HG02885 (cell line): ENCODE results near the gene DOC2B.

Experiments
- ATAC-seq: cut with Tn5 transposase; IDR thresholded peaks from one replicate; pipeline ENCODE4 v1.9.1; 2021; ENCODE audit warnings: mild to moderate bottlenecking; ENCODE audit not compliant: unreplicated experiment, poor library complexity

The DOC2B gene

GRCh38 chr17:193841-194806 lies 12.7 kb upstream of the DOC2B start:
- no peak for ATAC-seq

GRCh38 chr17:193426-193810 lies 12.0 kb upstream of the DOC2B start:
- no peak for ATAC-seq

- no peak for ATAC-seq
Measured at GRCh38 chr17:192666-193425, 11.4 kb upstream of the DOC2B start.

GRCh38 chr17:189444-189843 lies 8.0 kb upstream of the DOC2B start:
- no peak for ATAC-seq

GRCh38 chr17:187130-187529 lies 5.7 kb upstream of the DOC2B start:
- no peak for ATAC-seq

GRCh38 chr17:185445-186138 lies 4.1 kb upstream of the DOC2B start:
- ATAC-seq, result no peak

- ATAC-seq, result no peak
Measured at GRCh38 chr17:183021-183420, 1.6 kb upstream of the DOC2B start.

- ATAC-seq, result no peak
Measured at GRCh38 chr17:182050-182751, 751 bp upstream of the DOC2B start.

GRCh38 chr17:180381-181244 lies 837 bp downstream of the DOC2B start:
- no peak for ATAC-seq

GRCh38 chr17:179781-180380 lies 1.6 kb downstream of the DOC2B start:
- ATAC-seq, result no peak

GRCh38 chr17:179066-179432 lies 2.4 kb downstream of the DOC2B start:
- no peak for ATAC-seq

- ATAC-seq, result no peak
Measured at GRCh38 chr17:178292-179065, 3.0 kb downstream of the DOC2B start.

GRCh38 chr17:177762-178161 lies 3.7 kb downstream of the DOC2B start:
- ATAC-seq, result no peak

- ATAC-seq, result no peak
Measured at GRCh38 chr17:177155-177554, 4.3 kb downstream of the DOC2B start.

GRCh38 chr17:173166-173911 lies 8.1 kb downstream of the DOC2B start:
- no peak for ATAC-seq

- no peak for ATAC-seq
Measured at GRCh38 chr17:172401-172800, 9.0 kb downstream of the DOC2B start.

GRCh38 chr17:171871-172270 lies 9.6 kb downstream of the DOC2B start:
- ATAC-seq, result no peak
